Stimulated activated memory B cell treated with anti-CD40 and anti-IgM and Interleukin-4, amounts not matched to agents 10 μg/mL and 1 μg/mL and 100 μg/mL, for 72 hours (primary cell): ENCODE measurements around the gene CCDC13.

Experiments used
- ATAC-seq: fragments of 150-1000 bp; cut with Tn5 transposase; 2 replicates; pipeline ENCODE4 v1.10.0; 2021
- H3K27ac Mint-ChIP-seq: one replicate; pipeline ENCODE4 v1.8.0; 2022; ENCODE audit warnings: mild to moderate bottlenecking, mixed read lengths
- H3K27me3 Mint-ChIP-seq: one replicate; pipeline ENCODE4 v1.8.0; 2022; ENCODE audit warnings: mixed read lengths
- H3K36me3 Mint-ChIP-seq: one replicate; pipeline ENCODE4 v1.8.0; 2022; ENCODE audit warnings: mixed read lengths
- H3K4me1 Mint-ChIP-seq: one replicate; pipeline ENCODE4 v1.8.0; 2022; ENCODE audit warnings: mixed read lengths
- H3K4me3 Mint-ChIP-seq: one replicate; pipeline ENCODE4 v1.8.0; 2022; ENCODE audit warnings: mild to moderate bottlenecking, moderate library complexity, mixed read lengths
- H3K9me3 Mint-ChIP-seq: one replicate; pipeline ENCODE4 v1.8.0; 2022; ENCODE audit warnings: mixed read lengths

The CCDC13 gene

DNA sequence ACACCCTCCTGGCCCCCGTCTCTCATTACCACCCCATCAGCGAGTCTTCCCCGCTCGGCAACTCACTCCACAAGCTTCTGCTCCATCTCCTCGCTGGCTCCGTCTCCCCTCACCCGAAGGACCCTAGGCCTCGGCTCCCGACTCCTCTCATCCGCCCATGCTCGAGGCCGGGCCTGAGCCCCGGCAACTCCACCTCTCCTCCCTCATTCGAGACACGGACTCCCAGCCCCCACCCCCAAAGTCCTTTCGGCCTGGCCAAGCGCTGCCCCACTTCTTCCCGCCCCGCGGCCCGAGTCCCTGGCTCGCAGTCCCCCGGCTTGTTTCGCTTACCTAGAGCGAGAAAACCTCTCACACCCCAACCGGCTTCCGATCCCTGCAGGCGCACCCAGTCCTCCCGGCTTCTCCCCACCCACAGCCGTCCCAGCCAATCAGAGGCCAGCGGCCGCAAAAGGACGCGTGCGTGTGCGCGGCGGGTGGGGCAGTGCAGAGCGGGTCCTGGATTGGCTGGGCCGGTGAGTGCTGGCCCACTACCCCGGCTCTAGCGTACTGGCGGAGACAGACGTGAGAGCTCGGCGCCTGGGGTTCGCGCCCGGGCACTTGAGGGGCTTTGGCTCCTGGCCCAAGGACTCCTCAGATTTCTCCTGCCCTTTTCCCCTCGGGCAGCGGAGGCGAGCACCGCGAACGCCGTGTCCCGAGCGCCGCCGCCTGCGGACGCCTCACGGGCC, 31.2 kb upstream of the CCDC13 start, which contains the start of gene HIGD1A:
Gene HIGD1A, minus strand, starts transcription at position 385 of the 725 bp plus-strand sequence. CDS start 10,237 bp downstream, outside the sequence.
- peaks cover 16% of the 10 kb centered on the region for H3K27me3 Mint-ChIP-seq
- no peaks in the 10 kb centered on the region for H3K9me3 Mint-ChIP-seq
- peaks cover 34% of the 10 kb centered on the region for H3K4me1 Mint-ChIP-seq
- ATAC-seq, result peak; percentile 100
- H3K27ac Mint-ChIP-seq, result peak within 1 kb of the TSS; percentile 84
- H3K36me3 Mint-ChIP-seq, result no peaks in the 10 kb centered on the region
- peak within 1 kb of the TSS; percentile 84 for H3K4me3 Mint-ChIP-seq

DNA sequence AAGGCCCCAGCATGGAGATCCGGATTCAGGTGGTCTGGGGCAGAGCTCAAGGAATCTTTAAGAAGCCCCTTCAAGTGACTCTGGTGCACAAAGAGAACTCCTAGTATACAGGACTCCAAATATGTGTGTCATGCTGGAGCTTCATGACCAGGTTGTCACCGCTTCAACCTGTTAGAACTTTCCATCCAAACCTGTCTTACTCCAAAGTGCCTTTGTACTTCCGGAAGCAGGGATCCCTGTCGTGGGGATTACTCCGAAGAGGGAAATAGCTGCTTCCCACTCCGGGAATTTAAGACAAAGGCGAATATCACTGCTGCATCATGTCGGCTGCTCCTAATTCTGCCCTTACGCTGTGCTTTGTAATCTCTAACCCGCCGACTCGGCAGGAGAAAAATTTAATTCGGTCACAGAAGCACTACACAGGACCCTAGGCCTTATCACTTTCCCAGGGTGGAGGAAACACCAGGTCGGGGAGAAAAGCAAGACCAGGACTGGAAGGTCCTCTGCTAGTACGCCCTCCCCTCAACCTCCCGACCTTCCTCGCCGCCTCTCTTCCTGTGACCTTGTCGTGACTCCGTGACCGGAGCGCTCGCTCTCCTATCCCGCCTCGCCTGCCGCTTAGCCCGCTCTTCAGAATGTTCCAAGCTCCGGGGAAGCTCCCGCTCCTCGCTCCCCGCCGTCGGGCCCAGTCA, 30.5 kb upstream of the CCDC13 start:
- no peaks in the 10 kb centered on the region for H3K36me3 Mint-ChIP-seq
- H3K4me1 Mint-ChIP-seq, result peaks cover 34% of the 10 kb centered on the region
- no peaks in the 10 kb centered on the region for H3K9me3 Mint-ChIP-seq

DNA sequence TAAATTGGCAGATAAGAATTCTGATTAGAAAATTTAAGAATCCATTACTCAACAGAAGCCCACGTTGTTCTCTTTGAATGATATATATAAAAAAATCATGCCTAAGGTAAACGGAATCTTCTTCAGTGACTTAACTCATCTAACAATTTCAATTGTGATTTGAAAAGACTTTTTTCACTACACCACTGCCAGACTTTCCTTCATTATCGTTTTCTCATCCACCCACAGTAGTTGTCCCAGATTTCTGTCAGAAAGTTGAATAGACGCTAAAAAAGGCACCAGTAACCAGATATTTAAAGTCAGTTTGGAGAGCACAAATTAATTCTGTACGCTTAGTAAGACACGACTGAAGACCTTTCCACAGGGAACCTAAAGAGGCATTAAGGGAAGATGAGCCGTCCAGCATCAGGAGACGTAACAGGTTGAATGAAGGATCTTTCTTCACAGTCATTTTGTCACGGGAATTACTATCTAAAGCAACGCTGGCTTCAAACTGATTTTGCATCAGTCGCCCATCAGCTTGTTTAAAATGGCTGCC, 29.9 kb upstream of the CCDC13 start:
- ATAC-seq, result no peak
- Mint-ChIP-seq H3K9me3 (no peaks in the 10 kb centered on the region), H3K27ac (peak overlapping the region; percentile 84), H3K4me3 (peak overlapping the region; percentile 84), H3K36me3 (no peaks in the 10 kb centered on the region), H3K4me1 (peaks cover 34% of the 10 kb centered on the region), H3K27me3 (peaks cover 12% of the 10 kb centered on the region)

More for the DNA sequence above, 30.5 kb upstream of the CCDC13 start:
- peak; percentile 17 for ATAC-seq
- Mint-ChIP-seq H3K27me3 (peaks cover 12% of the 10 kb centered on the region), H3K27ac (peak overlapping the region; percentile 84), H3K4me3 (peak overlapping the region; percentile 84)

DNA sequence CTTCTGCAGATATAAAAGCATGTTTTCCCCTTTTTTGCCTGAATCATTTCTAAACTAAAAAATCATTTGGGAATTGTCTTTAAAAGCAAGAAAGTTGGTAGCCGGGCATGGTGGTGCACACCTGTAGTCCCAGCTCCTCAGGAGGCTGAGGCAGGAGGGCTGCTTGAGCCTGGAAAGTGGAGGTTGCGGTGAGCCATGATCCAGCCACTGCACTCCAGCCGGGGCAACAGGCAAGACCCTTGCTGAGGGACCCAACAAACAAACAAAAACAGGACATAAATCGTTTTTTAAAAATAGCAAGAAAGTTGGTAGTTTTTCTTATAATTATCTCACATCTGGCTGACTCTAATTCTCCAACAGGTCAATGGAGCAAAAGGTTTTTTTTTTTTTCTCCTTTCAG, 28.7 kb upstream of the CCDC13 start:
- no peaks in the 10 kb centered on the region for H3K36me3 Mint-ChIP-seq
- no peak overlapping the region for H3K27ac Mint-ChIP-seq
- peaks cover 34% of the 10 kb centered on the region for H3K4me1 Mint-ChIP-seq
- ATAC-seq, result no peak
- no peaks in the 10 kb centered on the region for H3K9me3 Mint-ChIP-seq
- H3K4me3 Mint-ChIP-seq, result no peak overlapping the region
- H3K27me3 Mint-ChIP-seq, result peaks cover 12% of the 10 kb centered on the region

DNA sequence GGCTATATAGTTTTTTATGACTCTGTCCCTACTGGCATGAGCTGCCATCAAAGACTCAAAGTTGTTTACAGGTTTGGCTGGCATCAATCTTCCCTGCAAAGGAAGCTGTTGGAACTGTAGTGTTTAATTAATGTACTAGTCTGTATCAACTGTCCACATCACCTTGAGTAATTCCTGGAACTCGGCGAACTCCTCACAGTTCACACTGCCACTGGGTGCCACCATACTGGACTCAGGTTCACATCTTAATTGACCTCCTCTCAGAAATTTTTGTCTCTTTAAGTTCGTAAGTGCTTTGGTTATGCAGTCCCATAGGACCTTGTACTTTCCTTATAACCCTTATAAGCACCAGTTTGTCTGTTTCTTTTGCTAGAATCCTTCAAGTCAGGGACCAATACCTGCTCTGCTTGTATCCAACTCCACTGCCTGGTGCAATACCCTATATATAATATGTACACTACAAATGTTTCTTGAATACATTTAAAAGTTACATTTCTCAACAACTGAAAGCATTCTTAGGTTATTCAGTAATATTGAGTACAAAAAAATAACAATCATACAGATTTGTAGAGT, 28.1 kb upstream of the CCDC13 start:
- Mint-ChIP-seq H3K27ac (no peak overlapping the region), H3K9me3 (no peaks in the 10 kb centered on the region), H3K36me3 (no peaks in the 10 kb centered on the region), H3K4me1 (peaks cover 34% of the 10 kb centered on the region), H3K27me3 (peaks cover 10% of the 10 kb centered on the region), H3K4me3 (no peak overlapping the region)
- ATAC-seq, result no peak

DNA sequence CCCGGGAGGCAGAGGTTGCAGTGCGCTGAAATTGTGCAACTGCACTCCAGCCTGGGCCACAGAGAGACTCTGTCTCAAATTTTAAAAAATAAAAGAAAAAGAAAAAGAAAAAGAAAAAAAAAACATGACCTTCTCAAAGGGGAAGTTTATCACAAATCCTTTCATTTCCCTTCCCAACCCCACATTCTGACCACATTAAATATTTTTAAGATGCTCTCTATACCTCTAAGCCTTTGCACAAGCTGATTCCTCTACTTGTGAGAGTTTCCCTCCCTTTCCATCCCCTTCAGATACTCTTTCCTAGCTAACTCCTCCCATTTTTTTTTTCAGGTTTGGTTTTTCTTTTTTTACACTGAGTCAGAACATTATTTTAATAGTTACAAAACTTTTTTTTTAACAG, 27.2 kb upstream of the CCDC13 start:
- Mint-ChIP-seq H3K4me3 (no peak overlapping the region), H3K36me3 (no peaks in the 10 kb centered on the region), H3K4me1 (peaks cover 34% of the 10 kb centered on the region), H3K9me3 (no peaks in the 10 kb centered on the region), H3K27ac (no peak overlapping the region), H3K27me3 (peaks cover 1% of the 10 kb centered on the region)
- ATAC-seq, result no peak

DNA sequence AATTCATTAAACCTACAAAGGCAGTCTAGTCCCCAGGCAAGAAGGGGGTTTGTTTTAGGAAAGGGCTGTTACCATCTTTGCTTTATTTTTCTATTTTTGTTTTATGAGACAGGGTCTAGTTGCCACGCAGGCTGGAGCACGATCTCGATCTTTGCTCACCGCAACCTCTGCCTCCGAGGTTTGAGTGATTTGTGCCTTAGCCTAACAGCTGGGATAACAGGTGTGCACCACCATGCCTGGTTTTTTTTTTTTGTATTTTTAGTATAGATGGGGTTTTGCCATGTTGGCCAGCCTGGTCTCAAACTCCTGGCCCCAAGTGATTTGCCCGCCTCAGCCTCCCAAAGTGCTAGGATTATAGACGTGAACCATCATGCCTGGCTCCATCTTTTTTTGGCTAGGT, 26.3 kb upstream of the CCDC13 start:
- Mint-ChIP-seq H3K27me3 (no peaks in the 10 kb centered on the region), H3K4me1 (peaks cover 29% of the 10 kb centered on the region), H3K4me3 (no peak overlapping the region), H3K9me3 (no peaks in the 10 kb centered on the region), H3K36me3 (no peaks in the 10 kb centered on the region), H3K27ac (no peak overlapping the region)
- ATAC-seq, result no peak

DNA sequence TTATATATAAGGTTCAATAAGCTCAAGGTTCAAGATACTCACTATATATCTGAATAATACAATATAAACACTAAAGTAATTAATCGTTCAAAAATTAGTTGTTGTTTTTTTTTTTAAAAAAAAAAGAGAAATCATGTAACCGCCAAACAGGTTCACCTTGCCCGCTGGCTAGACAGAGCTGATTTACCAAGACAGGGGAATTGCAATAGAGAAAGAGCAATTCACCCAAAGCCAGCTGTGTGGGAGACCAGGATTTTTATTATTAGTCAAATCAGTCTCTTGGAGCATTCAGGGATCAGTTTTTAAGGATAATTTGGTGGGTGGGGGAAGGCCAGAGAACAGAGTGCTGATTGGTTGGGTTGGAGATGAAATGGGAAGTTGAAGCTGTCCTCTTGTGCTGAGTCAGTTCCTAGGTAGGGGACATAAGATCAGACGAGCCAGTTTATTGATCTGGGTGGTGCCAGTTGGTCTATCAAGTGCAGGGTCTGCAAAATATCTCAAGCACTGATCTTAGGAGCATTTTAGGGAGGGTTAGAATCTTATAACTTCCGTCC, 23.4 kb upstream of the CCDC13 start:
- peaks cover 11% of the 10 kb centered on the region for H3K4me1 Mint-ChIP-seq
- no peak for ATAC-seq
- H3K27ac Mint-ChIP-seq, result peak overlapping the region; percentile 12
- H3K4me3 Mint-ChIP-seq, result no peak overlapping the region
- no peaks in the 10 kb centered on the region for H3K27me3 Mint-ChIP-seq
- no peaks in the 10 kb centered on the region for H3K9me3 Mint-ChIP-seq
- H3K36me3 Mint-ChIP-seq, result peaks cover 8% of the 10 kb centered on the region

DNA sequence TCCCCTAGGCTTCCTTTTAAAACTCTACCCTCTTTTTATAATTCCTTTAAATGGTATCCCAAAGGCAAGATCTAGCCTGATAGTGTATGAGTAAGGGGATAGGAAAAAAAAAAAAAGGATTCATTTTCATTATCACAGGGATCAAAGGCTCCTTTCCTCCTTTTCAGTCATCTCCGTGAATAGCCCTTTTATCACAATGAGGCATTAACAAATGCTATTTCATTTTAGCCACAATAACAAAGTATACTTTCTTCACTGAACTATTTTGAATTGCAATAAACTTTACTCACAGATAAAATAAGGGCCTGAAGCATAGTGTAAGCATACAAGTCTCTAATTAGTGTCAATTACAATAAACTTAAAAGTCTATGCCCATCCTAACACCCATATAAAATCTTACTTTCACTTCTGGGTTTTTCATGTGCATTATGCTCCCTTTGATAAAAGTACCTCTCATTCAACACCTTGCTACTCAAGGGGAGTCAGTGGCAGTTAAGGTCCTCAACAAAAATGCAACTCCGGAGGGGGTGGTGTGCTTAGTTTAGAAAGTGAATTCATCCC, 22.6 kb upstream of the CCDC13 start:
- H3K27me3 Mint-ChIP-seq, result no peaks in the 10 kb centered on the region
- peak overlapping the region; percentile 12 for H3K27ac Mint-ChIP-seq
- peaks cover 11% of the 10 kb centered on the region for H3K36me3 Mint-ChIP-seq
- no peak for ATAC-seq
- peaks cover 10% of the 10 kb centered on the region for H3K4me1 Mint-ChIP-seq
- no peaks in the 10 kb centered on the region for H3K9me3 Mint-ChIP-seq
- no peak overlapping the region for H3K4me3 Mint-ChIP-seq

DNA sequence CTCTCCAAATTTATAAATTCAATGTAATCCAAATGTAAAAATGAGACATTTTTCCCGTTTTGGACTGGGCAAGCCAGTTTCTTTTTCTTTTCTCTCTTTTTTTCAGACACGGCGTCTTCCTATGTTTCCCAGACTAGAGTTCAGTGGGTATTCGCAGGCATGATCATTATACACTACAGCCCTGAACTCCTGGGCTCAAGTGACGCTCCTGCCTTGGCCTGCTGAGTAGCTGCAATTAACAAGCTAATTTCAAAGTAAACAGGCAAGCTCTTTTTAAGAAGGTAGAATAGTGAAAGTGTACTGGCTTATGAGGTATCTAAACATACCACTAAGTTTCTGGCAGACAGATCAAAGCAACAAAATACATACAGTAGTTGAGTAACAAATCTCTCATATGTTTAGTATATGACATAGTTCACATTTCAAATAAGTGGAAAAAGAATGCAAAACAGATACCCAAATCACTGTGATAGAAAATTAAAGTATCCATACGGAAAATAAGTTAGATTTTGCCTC, 17.7 kb upstream of the CCDC13 start:
- H3K9me3 Mint-ChIP-seq, result no peaks in the 10 kb centered on the region
- no peak overlapping the region for H3K27ac Mint-ChIP-seq
- no peak overlapping the region for H3K4me3 Mint-ChIP-seq
- ATAC-seq, result no peak
- H3K36me3 Mint-ChIP-seq, result peaks cover 38% of the 10 kb centered on the region
- H3K27me3 Mint-ChIP-seq, result no peaks in the 10 kb centered on the region
- H3K4me1 Mint-ChIP-seq, result peaks cover 10% of the 10 kb centered on the region

DNA sequence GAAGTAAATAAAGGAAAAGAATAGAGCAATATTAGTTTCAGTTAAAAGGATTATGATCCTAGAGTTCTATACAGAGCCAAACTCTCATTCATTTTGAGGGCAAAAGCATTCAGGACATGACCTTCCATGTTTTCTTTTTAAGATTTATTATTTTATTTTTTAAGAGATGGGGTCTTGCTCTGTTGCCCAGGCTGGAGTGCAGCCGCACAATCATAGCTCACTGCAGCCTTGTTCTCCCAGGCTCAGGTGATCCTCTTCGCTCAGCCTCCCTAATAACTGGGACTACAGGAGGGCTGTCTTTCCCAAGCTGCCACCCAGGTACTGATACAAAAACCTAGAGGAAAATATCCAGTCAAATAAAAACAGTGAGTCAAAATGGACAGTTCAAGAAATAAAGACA, 13.6 kb upstream of the CCDC13 start:
- peaks cover 10% of the 10 kb centered on the region for H3K4me1 Mint-ChIP-seq
- H3K27ac Mint-ChIP-seq, result no peak overlapping the region
- no peaks in the 10 kb centered on the region for H3K27me3 Mint-ChIP-seq
- no peak for ATAC-seq
- no peak overlapping the region for H3K4me3 Mint-ChIP-seq
- H3K36me3 Mint-ChIP-seq, result peaks cover 44% of the 10 kb centered on the region
- no peaks in the 10 kb centered on the region for H3K9me3 Mint-ChIP-seq

DNA sequence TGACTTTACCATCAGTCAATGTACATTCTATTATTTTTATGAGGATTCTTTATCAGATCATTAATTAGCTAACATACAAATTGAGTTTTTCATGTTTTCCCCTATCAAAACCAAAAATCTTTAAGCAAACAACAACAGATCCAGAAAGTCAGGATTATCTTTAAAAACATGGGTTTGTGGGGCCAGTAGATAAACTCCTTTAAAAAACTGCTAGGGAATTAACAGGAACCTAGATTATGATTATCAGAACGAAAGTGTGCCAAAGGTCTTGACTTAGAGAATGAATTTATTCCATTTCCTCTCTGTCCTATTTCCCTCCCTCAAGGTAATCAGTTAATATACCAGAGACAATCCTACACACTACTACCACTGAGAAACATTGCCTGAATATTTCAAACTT, 13.2 kb upstream of the CCDC13 start:
- no peak for ATAC-seq
- H3K36me3 Mint-ChIP-seq, result peaks cover 44% of the 10 kb centered on the region
- peaks cover 10% of the 10 kb centered on the region for H3K4me1 Mint-ChIP-seq
- no peak overlapping the region for H3K27ac Mint-ChIP-seq
- no peaks in the 10 kb centered on the region for H3K9me3 Mint-ChIP-seq
- H3K4me3 Mint-ChIP-seq, result no peak overlapping the region
- no peaks in the 10 kb centered on the region for H3K27me3 Mint-ChIP-seq

DNA sequence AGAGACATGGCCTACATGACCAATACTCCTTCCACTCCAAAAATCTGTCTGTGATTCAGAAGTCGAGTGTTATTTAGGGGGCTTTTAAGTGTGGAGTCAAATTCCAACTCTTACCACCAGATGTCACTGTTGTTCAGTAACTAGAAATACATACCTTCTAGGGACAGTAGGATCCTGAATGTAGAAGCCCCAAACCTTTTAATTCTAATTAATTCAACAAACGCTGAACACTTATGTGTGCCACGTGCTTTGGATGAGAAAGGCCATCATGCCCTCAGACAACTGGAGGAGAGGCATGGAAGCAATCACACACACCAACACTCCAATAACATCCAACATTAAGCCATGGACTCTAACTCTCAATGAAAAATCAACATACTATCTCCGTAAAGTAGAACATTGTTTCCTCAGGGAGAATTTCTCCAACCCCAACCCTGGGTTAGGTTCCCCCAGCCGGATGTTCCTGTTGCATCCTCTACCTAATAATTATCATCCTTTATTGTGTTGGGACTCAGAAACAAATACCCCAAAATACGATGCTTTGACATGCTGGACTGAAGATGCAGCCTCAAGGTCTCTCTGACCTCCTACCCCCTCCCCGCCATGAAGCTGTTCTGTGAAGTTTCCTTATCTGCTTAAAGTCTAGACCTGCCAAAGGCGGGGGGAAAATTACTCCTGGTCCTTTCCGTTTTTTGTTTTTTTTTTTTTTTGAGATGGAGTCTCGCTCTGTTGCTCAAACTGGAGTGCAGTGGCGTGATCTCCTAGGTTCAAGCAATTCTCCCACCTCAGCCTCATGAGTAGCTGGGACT, 8.0 kb upstream of the CCDC13 start:
- H3K9me3 Mint-ChIP-seq, result no peaks in the 10 kb centered on the region

DNA sequence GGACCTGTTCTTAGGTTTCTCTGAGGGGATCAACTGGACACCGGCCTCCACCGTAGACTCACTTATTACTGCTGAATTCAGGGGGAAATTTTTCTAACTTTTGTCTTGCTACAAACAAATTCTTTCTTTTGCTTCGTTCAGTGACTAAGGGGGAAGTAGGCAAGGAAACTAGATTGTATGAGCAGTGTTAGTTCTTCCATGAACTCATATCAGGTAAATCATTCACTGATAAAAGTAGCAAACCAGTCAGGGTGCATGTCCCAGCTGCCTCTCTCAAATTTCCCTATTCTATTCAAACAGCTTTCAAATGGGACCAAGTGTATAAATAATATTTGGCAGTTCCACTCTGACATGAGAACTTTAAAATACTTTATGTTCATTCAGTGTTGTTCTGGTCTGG, 7.3 kb upstream of the CCDC13 start:
- no peak overlapping the region for H3K27ac Mint-ChIP-seq
- ATAC-seq, result no peak

More for the DNA sequence above, 8.0 kb upstream of the CCDC13 start:
- Mint-ChIP-seq H3K27ac (no peak overlapping the region), H3K4me3 (no peak overlapping the region), H3K36me3 (peaks cover 17% of the 10 kb centered on the region), H3K27me3 (no peaks in the 10 kb centered on the region), H3K4me1 (peaks cover 5% of the 10 kb centered on the region)
- peak; percentile 65 for ATAC-seq

More for the DNA sequence above, 7.3 kb upstream of the CCDC13 start:
- Mint-ChIP-seq H3K9me3 (no peaks in the 10 kb centered on the region), H3K4me3 (no peak overlapping the region), H3K27me3 (no peaks in the 10 kb centered on the region), H3K36me3 (peaks cover 11% of the 10 kb centered on the region), H3K4me1 (peaks cover 5% of the 10 kb centered on the region)
